Endothelial cell of umbilical vein (primary cell): Measurements from ENCODE around the gene GOLT1B. TPM values are rescaled to one million over a fixed set of nuclear protein-coding genes. Genes with fewer than 3 reads are reported as not detected.
A peak's percentile ranks its signal among the peaks of the same experiment; 100 is the strongest.

Experiments used
- BruUV-seq: library from RNA; stranded (reverse); fragments of 400-500 nt; replicated peaks from 2 replicates; lab custom pipeline; 2021; lab: Mats Ljungman, UMichigan
- CTCF ChIA-PET: fragments of 300-600, 350-600 bp; sonication (Branson Sonifier 250); formaldehyde crosslinking; loops from one replicate; lab custom pipeline; 2021; ENCODE audit warnings: antibody characterized with exemption, inconsistent platforms; lab: Charles Lee
- POLR2A ChIA-PET: fragments of 300-600, 350-600 bp; sonication (Branson Sonifier 250); formaldehyde crosslinking; loops from one replicate; lab custom pipeline; 2021; ENCODE audit warnings: antibody characterized with exemption, inconsistent platforms; lab: Charles Lee
- DNase-seq: peaks from one replicate; pipeline ENCODE4 v3.0.0-alpha.2; 2011; ENCODE audit warnings: low read depth, low spot score
- FAIRE-seq: peaks from 2 replicates; lab custom pipeline; 2011; peaks lifted over from hg19 to GRCh38; lab: Jason Lieb, UNC
- H2AFZ ChIP-seq: 2 replicates; pipeline ENCODE4 v1.6.0; 2012; ENCODE audit warnings: low read depth, low read length, control low read depth, inconsistent platforms
- H3K27ac ChIP-seq: 2 replicates; pipeline ENCODE4 v1.5.1; 2011; ENCODE audit warnings: low read depth, mild to moderate bottlenecking, control low read depth, low read length, moderate library complexity; ENCODE audit not compliant: insufficient read depth
- H3K27me3 ChIP-seq, 2 experiments: 2 replicates each; pipeline versions ENCODE4 v1.6.0 to v1.6.1; 2011; ENCODE audit warnings: low read length in 2 of 2, mixed read lengths in 1 of 2; ENCODE audit not compliant: control insufficient read depth in 2 of 2, insufficient read depth in 2 of 2
- H3K36me3 ChIP-seq, 2 experiments: 2 replicates in 1 of 2; 3 replicates in 1 of 2; pipeline ENCODE4 v1.5.1; 2011; ENCODE audit warnings: low read length in 2 of 2, mild to moderate bottlenecking in 1 of 2, moderate library complexity in 1 of 2; ENCODE audit not compliant: control insufficient read depth in 2 of 2, insufficient read depth in 2 of 2; ENCODE audit errors: extremely low read depth in 1 of 2
- H3K4me1 ChIP-seq: 3 replicates; pipeline ENCODE4 v1.5.1; 2011; ENCODE audit warnings: mild to moderate bottlenecking, low read length; ENCODE audit not compliant: control insufficient read depth, insufficient read depth; ENCODE audit errors: extremely low read depth
- H3K4me2 ChIP-seq: 2 replicates; pipeline ENCODE4 v1.6.1; 2011; ENCODE audit warnings: low read length, control low read depth, mixed read lengths; ENCODE audit not compliant: insufficient read depth
- H3K4me3 ChIP-seq, 3 experiments: fragments of 200-600 bp in 1 of 3; sonication (generic), shearing (Covaris generic) in 1 of 3; replicated peaks in 1 of 3; 2 replicates each; pipeline ENCODE4 v1.5.1; 2011 to 2016; ENCODE audit warnings: control low read depth in 3 of 3, low read length in 3 of 3, mild to moderate bottlenecking in 2 of 3, inconsistent platforms in 1 of 3, low read depth in 1 of 3, moderate library complexity in 1 of 3; ENCODE audit not compliant: insufficient read depth in 1 of 3
- H3K79me2 ChIP-seq: 2 replicates; pipeline ENCODE4 v1.6.0; 2012; ENCODE audit warnings: low read length, inconsistent platforms; ENCODE audit not compliant: control insufficient read depth, insufficient read depth
- H3K9ac ChIP-seq: replicated peaks from 2 replicates; pipeline ENCODE3; 2011; ENCODE audit warnings: low read length, control low read depth; ENCODE audit not compliant: insufficient read depth; ENCODE audit errors: extremely low read depth
- H3K9me1 ChIP-seq: replicated peaks from 3 replicates; pipeline ENCODE4 v1.6.0; 2011; ENCODE audit warnings: mild to moderate bottlenecking, low read length; ENCODE audit not compliant: control insufficient read depth, insufficient read depth; ENCODE audit errors: extremely low read depth
- H3K9me3 ChIP-seq: replicated peaks from 2 replicates; pipeline ENCODE4 v1.5.1; 2012; ENCODE audit warnings: low read length, inconsistent platforms; ENCODE audit not compliant: control insufficient read depth, insufficient read depth
- H4K20me1 ChIP-seq: replicated peaks from 2 replicates; pipeline ENCODE3; 2011; ENCODE audit warnings: mild to moderate bottlenecking, low read length; ENCODE audit not compliant: control insufficient read depth, insufficient read depth; ENCODE audit errors: extremely low read depth
- EZH2 ChIP-seq: IDR thresholded peaks from 2 replicates; pipeline ENCODE4 v1.6.1; 2012; ENCODE audit warnings: borderline replicate concordance, low read depth, mild to moderate bottlenecking, moderate library complexity, low read length, inconsistent platforms; ENCODE audit not compliant: severe bottlenecking
- FOS ChIP-seq: IDR thresholded peaks from 2 replicates; pipeline ENCODE4 v1.6.1; 2011; ENCODE audit warnings: mild to moderate bottlenecking, low read length, moderate library complexity, borderline replicate concordance; ENCODE audit not compliant: insufficient read depth
- GATA2 ChIP-seq: IDR thresholded peaks from 2 replicates; pipeline ENCODE4 v1.7.0; 2011; ENCODE audit warnings: low read depth, mild to moderate bottlenecking, moderate library complexity, mixed read lengths, low read length; ENCODE audit not compliant: insufficient read length, insufficient read depth
- JUN ChIP-seq: IDR thresholded peaks from 2 replicates; pipeline ENCODE4 v1.6.1; 2011; ENCODE audit warnings: borderline replicate concordance, low read depth; ENCODE audit not compliant: insufficient read length, insufficient read depth
- MAX ChIP-seq: IDR thresholded peaks from 2 replicates; pipeline ENCODE4 v1.6.1; 2011; ENCODE audit not compliant: insufficient read depth, insufficient read length
- MYC ChIP-seq: IDR thresholded peaks from one replicate; pipeline ENCODE4 v1.6.1; 2011; ENCODE audit warnings: mild to moderate bottlenecking, low read depth, low read length
- POLR2A ChIP-seq: IDR thresholded peaks from 2 replicates; pipeline ENCODE4 v1.6.1; 2012; ENCODE audit warnings: low read depth, mild to moderate bottlenecking, control low read depth, low read length
- POLR2AphosphoS5 ChIP-seq: IDR thresholded peaks from 2 replicates; pipeline ENCODE4 v1.6.1; 2012; ENCODE audit warnings: low read depth, mild to moderate bottlenecking, control low read depth, low read length, moderate library complexity; ENCODE audit not compliant: insufficient read depth
- dilution Hi-C: fragments of 300-500 bp; cut with MboI; formaldehyde crosslinking; loops from one replicate; pipeline ENCODE4 v1.15.0; 2019; ENCODE audit warnings: low sequenced_read_pairs; ENCODE audit not compliant: extremely low pct_ligation_motif_present
- intact Hi-C: fragments of 100-400 bp; cut with micrococcal nuclease; formaldehyde crosslinking; loops from one replicate; pipeline ENCODE4 v1.10.0; 2022
- polyA plus RNA-seq, 4 experiments: library from polyadenylated mRNA; depleted of rRNA in 3 of 4; stranded (reverse) in 3 of 4; unstranded in 1 of 4; fragments of >200 nt; gene quantifications; 2 replicates each; pipeline versions ENCODE4 v1.2.1 to v1.2.3, GENCODE V29; 2011 to 2012; ENCODE audit warnings: missing spikeins in 1 of 4
- total RNA-seq: library from RNA; stranded (reverse); gene quantifications from 2 replicates; pipeline ENCODE4 v1.2.3, GENCODE V29; 2021
- TF ChIP-seq, protein P1 (sequence below), 2 donors: IDR thresholded peaks; 1 replicate in 1 of 2; 2 replicates in 1 of 2; pipeline ENCODE4 v1.5.1; 2011; ENCODE audit warnings: low read length in 2 of 2, mild to moderate bottlenecking in 2 of 2, moderate library complexity in 2 of 2, control low read depth in 1 of 2, inconsistent platforms in 1 of 2, low read depth in 1 of 2; ENCODE audit not compliant: insufficient read depth in 1 of 2; ENCODE audit errors: extremely low read depth in 1 of 2

GOLT1B gene
- total and polyA plus RNA-seq, 2 donors (not counting 3 experiments of a cell fraction or from before 2014, with no cell fraction given): 21.9 to 50.5 TPM

DNA sequence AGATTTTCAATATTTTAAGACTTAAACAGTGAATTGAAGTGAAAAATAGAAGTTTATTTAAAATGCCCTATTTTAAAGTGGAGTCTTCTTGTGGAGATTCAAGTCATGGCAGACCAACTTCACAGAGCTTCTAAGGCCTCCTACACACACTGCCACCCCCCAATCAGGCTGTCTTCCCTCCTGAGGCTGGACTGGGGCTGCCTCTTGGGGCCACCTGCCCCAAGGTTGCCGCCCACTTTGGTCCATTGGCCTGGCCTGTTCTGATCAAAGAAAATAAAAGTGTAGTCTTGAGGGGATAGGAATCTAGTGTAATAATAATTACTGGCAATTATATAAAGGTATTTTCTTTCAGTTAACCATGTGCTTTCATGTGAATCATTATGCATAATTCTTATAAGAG, 1.3 kb downstream of the GOLT1B start:
- Histone ChIP-seq H2AFZ (no peak overlapping the region), H3K27me3 (no peaks in the 10 kb centered on the region), H3K4me1 (peaks cover 31% of the 10 kb centered on the region), H3K27ac (no peak overlapping the region), H3K79me2 (peaks cover 82% of the 10 kb centered on the region), H3K9me3 (no peaks in the 10 kb centered on the region), H3K4me2 (peak overlapping the region; percentile 100), H4K20me1 (no peaks in the 10 kb centered on the region), H3K36me3 (peaks cover 2% of the 10 kb centered on the region in 2 experiments), H3K9me1 (peaks cover 2% of the 10 kb centered on the region), H3K9ac (peak overlapping the region; percentile 93), H3K4me3 (peak overlapping the region in 2 of 3 experiments; percentile 88 to 92)
- TF ChIP-seq MYC: no peak
- no peak for TF ChIP-seq FOS
- TF ChIP-seq JUN: no peak
- TF ChIP-seq POLR2AphosphoS5: no peak
- no peak for TF ChIP-seq EZH2
- TF ChIP-seq GATA2: no peak
- no peak for TF ChIP-seq POLR2A
- TF ChIP-seq, protein P1, sequence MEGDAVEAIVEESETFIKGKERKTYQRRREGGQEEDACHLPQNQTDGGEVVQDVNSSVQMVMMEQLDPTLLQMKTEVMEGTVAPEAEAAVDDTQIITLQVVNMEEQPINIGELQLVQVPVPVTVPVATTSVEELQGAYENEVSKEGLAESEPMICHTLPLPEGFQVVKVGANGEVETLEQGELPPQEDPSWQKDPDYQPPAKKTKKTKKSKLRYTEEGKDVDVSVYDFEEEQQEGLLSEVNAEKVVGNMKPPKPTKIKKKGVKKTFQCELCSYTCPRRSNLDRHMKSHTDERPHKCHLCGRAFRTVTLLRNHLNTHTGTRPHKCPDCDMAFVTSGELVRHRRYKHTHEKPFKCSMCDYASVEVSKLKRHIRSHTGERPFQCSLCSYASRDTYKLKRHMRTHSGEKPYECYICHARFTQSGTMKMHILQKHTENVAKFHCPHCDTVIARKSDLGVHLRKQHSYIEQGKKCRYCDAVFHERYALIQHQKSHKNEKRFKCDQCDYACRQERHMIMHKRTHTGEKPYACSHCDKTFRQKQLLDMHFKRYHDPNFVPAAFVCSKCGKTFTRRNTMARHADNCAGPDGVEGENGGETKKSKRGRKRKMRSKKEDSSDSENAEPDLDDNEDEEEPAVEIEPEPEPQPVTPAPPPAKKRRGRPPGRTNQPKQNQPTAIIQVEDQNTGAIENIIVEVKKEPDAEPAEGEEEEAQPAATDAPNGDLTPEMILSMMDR (IDR thresholded peaks at IDR 0.05; ENCODE audit: extremely low read depth in 1 of 2, insufficient read depth in 1 of 2, low read depth in 1 of 2, low read length in 2 of 2): no peak
- TF ChIP-seq MAX: no peak
- dilution Hi-C loops (no loop called here), intact Hi-C loops (no loop called here)
- FAIRE-seq (no peak), DNase-seq (no peak)
- BruUV-seq: TSS peak; percentile 33
- ChIA-PET POLR2A (no interaction called here), CTCF (no interaction called here)
